IPS-20b (cell line): ENCODE results near the gene ZNF121.

ENCODE experiments used
- H3K27ac ChIP-seq: one replicate; pipeline ENCODE4 v1.5.1; 2013; ENCODE audit warnings: low read length
- H3K27me3 ChIP-seq: 2 replicates; pipeline ENCODE4 v1.6.1; 2013; ENCODE audit warnings: mild to moderate bottlenecking, low read length, inconsistent platforms; ENCODE audit not compliant: insufficient read depth
- H3K36me3 ChIP-seq: 2 replicates; pipeline ENCODE4 v1.6.1; 2013; ENCODE audit warnings: low read depth, mild to moderate bottlenecking, inconsistent platforms, low read length, moderate library complexity; ENCODE audit not compliant: insufficient read depth
- H3K4me1 ChIP-seq: 2 replicates; pipeline ENCODE4 v1.6.1; 2013; ENCODE audit warnings: mild to moderate bottlenecking, control low read depth, inconsistent platforms, low read length, moderate library complexity; ENCODE audit not compliant: insufficient read depth
- H3K4me3 ChIP-seq: 2 replicates; pipeline ENCODE4 v1.5.1; 2013; ENCODE audit warnings: mild to moderate bottlenecking, low read length, inconsistent platforms
- H3K9ac ChIP-seq: 2 replicates; pipeline ENCODE4 v1.6.1; 2013; ENCODE audit warnings: low read depth, mild to moderate bottlenecking, inconsistent platforms, low read length, moderate library complexity
- H3K9me3 ChIP-seq: 2 replicates; pipeline ENCODE4 v1.6.1; 2013; ENCODE audit warnings: mild to moderate bottlenecking, low read depth, low read length, inconsistent platforms; ENCODE audit not compliant: insufficient read depth

Gene ZNF121

GRCh38 chr19:9531933-9532332 is 52.4 kb downstream of the ZNF121 start:
- no peak overlapping the region for H3K9ac ChIP-seq
- H3K27me3 ChIP-seq = no peaks in the 10 kb centered on the region
- H3K9me3 ChIP-seq = peaks cover 88% of the 10 kb centered on the region
- H3K27ac ChIP-seq = no peak overlapping the region
- no peak overlapping the region for H3K4me3 ChIP-seq
- H3K36me3 ChIP-seq = peaks cover 94% of the 10 kb centered on the region
- no peaks in the 10 kb centered on the region for H3K4me1 ChIP-seq

GRCh38 chr19:9528757-9529336 is 55.5 kb downstream of the ZNF121 start:
- Histone ChIP-seq H3K27me3 (no peaks in the 10 kb centered on the region), H3K9me3 (peaks cover 91% of the 10 kb centered on the region), H3K4me1 (no peaks in the 10 kb centered on the region), H3K9ac (no peak overlapping the region), H3K27ac (no peak overlapping the region), H3K36me3 (peaks cover 89% of the 10 kb centered on the region), H3K4me3 (peak overlapping the region; percentile 19)

- Histone ChIP-seq H3K9me3 (peaks cover 88% of the 10 kb centered on the region), H3K4me3 (peak overlapping the region; percentile 30; the same call in 1 of the 2 replicates), H3K27me3 (no peaks in the 10 kb centered on the region), H3K36me3 (peaks cover 47% of the 10 kb centered on the region), H3K9ac (no peak overlapping the region), H3K27ac (no peak overlapping the region), H3K4me1 (no peaks in the 10 kb centered on the region)
Observed at GRCh38 chr19:9523885-9524474, 60.3 kb downstream of the ZNF121 start.
